ENCODE data around the gene ADAMTS14.
"Not testable (repeated sequence)": the region's sequence is repeated elsewhere in the genome, so short reads cannot be mapped to it uniquely, and the experiment has no call there.

The ADAMTS14 gene

GRCh38 chr10:70672165-70673042 lies at the start of gene ADAMTS14:
ADAMTS14 (plus strand) TSS chr10:70672506; CDS start chr10:70672803, 297 bp downstream.
- peak; percentile 66 for DNase-seq (ENCODE audit: low spot score)

GRCh38 chr10:70622541-70622940 lies 49.8 kb upstream of the ADAMTS14 start:
- DNase-seq (ENCODE audit: low spot score), result no peak

- no peak for DNase-seq (ENCODE audit: low spot score)
Observed at GRCh38 chr10:70622981-70623844, 49.1 kb upstream of the ADAMTS14 start.

GRCh38 chr10:70626056-70626455 lies 46.2 kb upstream of the ADAMTS14 start:
- DNase-seq (ENCODE audit: low spot score), result no peak

- DNase-seq (ENCODE audit: low spot score), result no peak
Observed at GRCh38 chr10:70629338-70629737, 43.0 kb upstream of the ADAMTS14 start.

GRCh38 chr10:70631735-70632134 lies 40.6 kb upstream of the ADAMTS14 start:
- DNase-seq (ENCODE audit: low spot score), result not testable (repeated sequence)

- DNase-seq (ENCODE audit: low spot score), result no peak
Observed at GRCh38 chr10:70634011-70634410, 38.3 kb upstream of the ADAMTS14 start.

GRCh38 chr10:70634515-70634914 lies 37.8 kb upstream of the ADAMTS14 start:
- not testable (repeated sequence) for DNase-seq (ENCODE audit: low spot score)

- not testable (repeated sequence) for DNase-seq (ENCODE audit: low spot score)
Observed at GRCh38 chr10:70639640-70640383, 32.5 kb upstream of the ADAMTS14 start.

GRCh38 chr10:70643272-70643671 lies 29.0 kb upstream of the ADAMTS14 start:
- not testable (repeated sequence) for DNase-seq (ENCODE audit: low spot score)

GRCh38 chr10:70644959-70645358 lies 27.3 kb upstream of the ADAMTS14 start:
- DNase-seq (ENCODE audit: low spot score), result not testable (repeated sequence)

GRCh38 chr10:70647086-70647485 lies 25.2 kb upstream of the ADAMTS14 start:
- no peak for DNase-seq (ENCODE audit: low spot score)

- no peak for DNase-seq (ENCODE audit: low spot score)
Observed at GRCh38 chr10:70648427-70648826, 23.9 kb upstream of the ADAMTS14 start.

GRCh38 chr10:70649526-70649925 lies 22.8 kb upstream of the ADAMTS14 start:
- DNase-seq (ENCODE audit: low spot score), result no peak

GRCh38 chr10:70650104-70650503 lies 22.2 kb upstream of the ADAMTS14 start:
- no peak for DNase-seq (ENCODE audit: low spot score)

- no peak for DNase-seq (ENCODE audit: low spot score)
Observed at GRCh38 chr10:70650718-70651117, 21.6 kb upstream of the ADAMTS14 start.

- DNase-seq (ENCODE audit: low spot score), result no peak
Observed at GRCh38 chr10:70651661-70652060, 20.6 kb upstream of the ADAMTS14 start.

- no peak for DNase-seq (ENCODE audit: low spot score)
Observed at GRCh38 chr10:70652761-70653657, 19.3 kb upstream of the ADAMTS14 start.

GRCh38 chr10:70655316-70655715 lies 17.0 kb upstream of the ADAMTS14 start:
- DNase-seq (ENCODE audit: low spot score), result no peak

GRCh38 chr10:70656489-70656888 lies 15.8 kb upstream of the ADAMTS14 start:
- no peak for DNase-seq (ENCODE audit: low spot score)

- no peak for DNase-seq (ENCODE audit: low spot score)
Observed at GRCh38 chr10:70657041-70657440, 15.3 kb upstream of the ADAMTS14 start.

Data from D341Med (cell line).